ENCODE results near the gene KANSL1.

GRCh38 chr17:46108550-46109110 is 84.6 kb downstream of the KANSL1 start:
- no peak for TF ChIP-seq ZNF114 (CRISPR knock-in tag; IDR thresholded peaks at IDR 0.05)
- no peak for TF ChIP-seq CTCF (conservative IDR thresholded peaks at IDR 0.05; ENCODE audit: low read depth in 2 of 2)
- TF ChIP-seq EZH2 (IDR thresholded peaks at IDR 0.05; ENCODE audit: low read depth, unreplicated experiment) = no peak
- no peak for TF ChIP-seq REST (IDR thresholded peaks at IDR 0.05; ENCODE audit: unreplicated experiment)
- no peak for TF ChIP-seq STAT1 (IDR thresholded peaks at IDR 0.05; ENCODE audit: unreplicated experiment)
- no peak for TF ChIP-seq EZH2phosphoT487 (IDR thresholded peaks at IDR 0.05; ENCODE audit: unreplicated experiment)
- TF ChIP-seq POLR2AphosphoS5 (IDR thresholded peaks at IDR 0.05; ENCODE audit: low read depth) = no peak
- no peak for TF ChIP-seq ZNF331 (CRISPR knock-in tag; IDR thresholded peaks at IDR 0.05; ENCODE audit: low read depth)
- TF ChIP-seq CREB1 (CRISPR knock-in tag; IDR thresholded peaks at IDR 0.05; ENCODE audit: low read depth) = no peak
- TF ChIP-seq JUNB (IDR thresholded peaks at IDR 0.05; ENCODE audit: unreplicated experiment) = no peak
- TF ChIP-seq ETS1 (IDR thresholded peaks at IDR 0.05) = no peak
- no peak for TF ChIP-seq NANOG (IDR thresholded peaks at IDR 0.05; ENCODE audit: borderline replicate concordance)
- no peak for TF ChIP-seq ZNF462 (CRISPR knock-in tag; IDR thresholded peaks at IDR 0.05)
